Vagina (tissue), 2 donors: ENCODE measurements around the gene HMCN1. TPM values are rescaled to one million over a fixed set of nuclear protein-coding genes. Genes with fewer than 3 reads are reported as not detected.

Experiments
- DNase-seq, 2 donors: peaks; one replicate each; pipeline ENCODE4 v3.0.0-alpha.2; 2017; ENCODE audit errors: extremely low spot score in 2 of 2
- H3K27ac ChIP-seq: fragments of 200-600 bp; sonication (generic); one replicate; pipeline ENCODE4 v1.5.1; 2019
- H3K27me3 ChIP-seq: fragments of 200-600 bp; sonication (generic); one replicate; pipeline ENCODE4 v1.5.1; 2019
- H3K36me3 ChIP-seq, 2 donors: fragments of 200-600 bp; sonication (generic); one replicate each; pipeline ENCODE4 v1.5.1; 2017 to 2019
- H3K4me1 ChIP-seq: fragments of 200-600 bp; sonication (generic); one replicate; pipeline ENCODE4 v1.5.1; 2019
- H3K4me3 ChIP-seq, 2 donors: fragments of 200-600 bp; sonication (generic); 1 replicate in 1 of 2; 2 replicates in 1 of 2; pipeline ENCODE4 v1.5.1; 2016 to 2019
- H3K9me3 ChIP-seq: fragments of 200-600 bp; sonication (generic); one replicate; pipeline ENCODE4 v1.5.1; 2019
- POLR2A ChIP-seq, 2 donors: fragments of 450-650 bp; IDR thresholded peaks; one replicate each; pipeline ENCODE4 v1.6.1; 2017; ENCODE audit warnings: antibody characterized with exemption in 2 of 2, mild to moderate bottlenecking in 2 of 2, moderate library complexity in 2 of 2
- POLR2AphosphoS5 ChIP-seq, 2 donors: sonication (generic); formaldehyde crosslinking; IDR thresholded peaks; one replicate each; pipeline ENCODE4 v1.9.0; 2017; ENCODE audit warnings: antibody characterized with exemption in 2 of 2, mild to moderate bottlenecking in 2 of 2, low read depth in 1 of 2; ENCODE audit not compliant: insufficient read depth in 1 of 2
- intact Hi-C: fragments of 100-400 bp; cut with DNase I; formaldehyde crosslinking; loops from one replicate; pipeline ENCODE4 v1.15.1; 2023
- total RNA-seq: library from RNA; depleted of rRNA; stranded (reverse); fragments of >200 nt; gene quantifications from one replicate; pipeline ENCODE4 v1.2.3, GENCODE V29; 2016
- TF ChIP-seq, protein P1 (sequence below), 3 experiments: fragments of 450-650 bp in 2 of 3; fragments of 200-600 bp in 1 of 3; sonication (generic) in 1 of 3; IDR thresholded peaks; one replicate each; pipeline ENCODE4 v1.5.1; 2017 to 2019; ENCODE audit warnings: antibody characterized with exemption in 3 of 3, mild to moderate bottlenecking in 2 of 3, moderate library complexity in 2 of 3

HMCN1 gene
- total RNA-seq, 1 donor from 2014 or later: 10.6 TPM

DNA sequence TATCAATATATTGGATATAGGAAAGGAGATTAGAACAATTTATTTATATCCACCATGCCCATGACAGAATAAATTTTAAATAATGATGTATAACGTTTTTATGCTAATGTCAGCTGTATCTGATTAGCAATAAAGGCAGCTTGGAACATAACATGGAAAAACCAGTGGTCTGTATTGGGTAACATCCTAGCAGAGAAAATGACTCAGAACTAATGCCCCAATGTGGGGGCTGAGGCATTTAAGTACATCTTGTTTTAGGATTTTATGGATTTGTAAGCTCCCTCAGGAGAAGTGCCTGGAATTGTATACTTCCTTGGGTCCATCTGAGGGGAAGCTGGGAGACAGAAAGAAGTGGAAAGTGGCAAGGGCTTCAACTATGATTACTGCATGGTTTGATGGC, 82.3 kb downstream of the HMCN1 start:
- Histone ChIP-seq H3K4me3 (no peak overlapping the region), H3K4me1 (no peaks in the 10 kb centered on the region), H3K27ac (peak overlapping the region; percentile 27), H3K9me3 (no peaks in the 10 kb centered on the region), H3K36me3 (no peaks in the 10 kb centered on the region), H3K27me3 (no peaks in the 10 kb centered on the region)
- TF ChIP-seq POLR2AphosphoS5 (IDR thresholded peaks at IDR 0.05; ENCODE audit: insufficient read depth in 1 of 2, low read depth in 1 of 2): peak in 1 of 2 donors; percentile 17
- TF ChIP-seq POLR2A (IDR thresholded peaks at IDR 0.05): no peak
- TF ChIP-seq, protein P1, sequence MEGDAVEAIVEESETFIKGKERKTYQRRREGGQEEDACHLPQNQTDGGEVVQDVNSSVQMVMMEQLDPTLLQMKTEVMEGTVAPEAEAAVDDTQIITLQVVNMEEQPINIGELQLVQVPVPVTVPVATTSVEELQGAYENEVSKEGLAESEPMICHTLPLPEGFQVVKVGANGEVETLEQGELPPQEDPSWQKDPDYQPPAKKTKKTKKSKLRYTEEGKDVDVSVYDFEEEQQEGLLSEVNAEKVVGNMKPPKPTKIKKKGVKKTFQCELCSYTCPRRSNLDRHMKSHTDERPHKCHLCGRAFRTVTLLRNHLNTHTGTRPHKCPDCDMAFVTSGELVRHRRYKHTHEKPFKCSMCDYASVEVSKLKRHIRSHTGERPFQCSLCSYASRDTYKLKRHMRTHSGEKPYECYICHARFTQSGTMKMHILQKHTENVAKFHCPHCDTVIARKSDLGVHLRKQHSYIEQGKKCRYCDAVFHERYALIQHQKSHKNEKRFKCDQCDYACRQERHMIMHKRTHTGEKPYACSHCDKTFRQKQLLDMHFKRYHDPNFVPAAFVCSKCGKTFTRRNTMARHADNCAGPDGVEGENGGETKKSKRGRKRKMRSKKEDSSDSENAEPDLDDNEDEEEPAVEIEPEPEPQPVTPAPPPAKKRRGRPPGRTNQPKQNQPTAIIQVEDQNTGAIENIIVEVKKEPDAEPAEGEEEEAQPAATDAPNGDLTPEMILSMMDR (IDR thresholded peaks at IDR 0.05): no peak
- intact Hi-C loops: no loop called here
- no peak for DNase-seq

DNA sequence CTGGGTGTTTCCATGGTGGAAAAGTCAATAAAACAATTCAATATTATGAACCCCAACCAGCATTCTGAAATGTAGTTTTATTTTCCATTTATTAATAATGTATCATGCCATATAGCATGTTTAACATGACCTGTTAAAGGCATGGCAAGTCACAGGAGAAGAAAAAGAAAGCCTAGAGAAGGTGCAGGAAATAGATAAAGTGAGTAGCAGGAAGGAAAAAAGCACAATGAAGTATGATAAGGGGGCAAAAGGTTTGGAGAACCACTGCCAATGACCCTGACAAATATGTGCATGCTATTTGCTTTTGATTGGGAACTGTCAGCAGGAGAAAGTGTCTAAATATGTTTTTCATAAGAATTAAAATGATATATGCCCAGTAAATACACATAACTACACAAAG, 85.6 kb downstream of the HMCN1 start:
- intact Hi-C loops: no loop called here
- Histone ChIP-seq H3K4me1 (no peaks in the 10 kb centered on the region), H3K36me3 (no peaks in the 10 kb centered on the region), H3K27ac (no peak overlapping the region), H3K4me3 (no peak overlapping the region), H3K27me3 (no peaks in the 10 kb centered on the region), H3K9me3 (no peaks in the 10 kb centered on the region)
- DNase-seq: no peak
- TF ChIP-seq POLR2AphosphoS5 (IDR thresholded peaks at IDR 0.05; ENCODE audit: insufficient read depth in 1 of 2, low read depth in 1 of 2) (no peak), POLR2A (IDR thresholded peaks at IDR 0.05) (no peak)
- TF ChIP-seq, protein P1 (IDR thresholded peaks at IDR 0.05): no peak

DNA sequence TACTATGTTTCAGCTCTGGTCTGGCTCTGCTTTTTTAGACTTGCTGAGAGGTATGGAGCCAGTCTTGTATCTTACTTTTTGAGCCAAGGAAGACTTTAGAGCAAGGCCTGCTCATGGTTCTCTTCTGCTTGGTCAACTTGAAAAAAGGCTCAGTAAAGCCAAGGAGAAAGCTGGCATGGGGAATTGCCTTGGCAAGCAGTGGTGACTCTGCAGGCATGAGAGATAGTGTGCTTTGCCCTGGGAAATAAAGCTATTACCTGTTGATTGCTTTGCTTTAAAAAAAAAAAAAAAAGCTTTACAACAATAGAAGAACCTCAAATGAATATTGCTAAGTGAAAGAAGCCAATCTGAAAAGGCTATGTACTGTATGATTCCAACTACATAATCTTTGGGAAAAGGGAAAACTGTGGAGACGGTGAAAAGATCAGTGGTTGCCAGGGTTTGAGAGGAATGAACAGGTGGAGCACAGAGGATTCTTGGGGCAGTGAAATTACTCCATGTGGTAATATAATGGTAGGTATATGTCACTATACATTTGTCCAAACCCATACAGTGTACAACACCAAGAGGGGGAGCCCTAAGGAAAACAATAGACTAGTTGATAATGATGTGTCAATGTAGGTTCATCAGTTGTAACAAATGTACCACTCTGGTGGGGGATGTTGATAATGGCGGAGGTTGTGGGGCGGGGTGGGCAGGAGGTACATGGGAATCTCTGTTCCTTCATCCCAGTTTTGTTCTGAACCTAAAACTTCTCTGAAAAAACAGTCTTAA, 87.6 kb downstream of the HMCN1 start:
- Histone ChIP-seq H3K27ac (no peak overlapping the region), H3K4me3 (no peak overlapping the region), H3K9me3 (no peaks in the 10 kb centered on the region), H3K27me3 (no peaks in the 10 kb centered on the region), H3K4me1 (no peaks in the 10 kb centered on the region), H3K36me3 (no peaks in the 10 kb centered on the region)
- TF ChIP-seq, protein P1 (IDR thresholded peaks at IDR 0.05): no peak
- TF ChIP-seq POLR2A (IDR thresholded peaks at IDR 0.05): no peak
- TF ChIP-seq POLR2AphosphoS5 (IDR thresholded peaks at IDR 0.05; ENCODE audit: insufficient read depth in 1 of 2, low read depth in 1 of 2): no peak
- intact Hi-C loops: no loop called here
- no peak for DNase-seq

DNA sequence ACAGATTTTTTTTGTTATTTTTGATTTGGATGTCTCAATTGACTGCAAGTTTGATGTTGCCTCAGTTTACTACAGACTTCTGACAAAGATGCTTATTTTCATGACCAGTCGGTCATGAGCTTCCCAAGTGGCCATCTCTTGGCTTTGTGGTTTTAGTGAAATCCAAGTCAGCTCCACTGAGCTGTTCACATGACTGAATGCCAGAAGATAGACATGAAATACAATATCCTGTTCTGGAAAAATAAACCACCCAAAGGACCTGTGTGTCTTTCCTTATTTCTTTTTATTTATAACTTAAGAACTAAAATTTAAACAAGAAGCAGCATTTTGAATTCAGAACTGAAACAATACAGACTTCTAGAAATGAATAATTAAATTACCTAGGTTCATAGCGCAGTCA, 89.3 kb downstream of the HMCN1 start:
- intact Hi-C loops: no loop called here
- no peaks in the 10 kb centered on the region for H3K36me3 ChIP-seq
- H3K27ac ChIP-seq: no peak overlapping the region
- no peak for DNase-seq
- H3K9me3 ChIP-seq: no peaks in the 10 kb centered on the region
- H3K27me3 ChIP-seq: no peaks in the 10 kb centered on the region
- no peaks in the 10 kb centered on the region for H3K4me1 ChIP-seq
- TF ChIP-seq, protein P1 (IDR thresholded peaks at IDR 0.05): no peak
- TF ChIP-seq POLR2AphosphoS5 (IDR thresholded peaks at IDR 0.05; ENCODE audit: insufficient read depth in 1 of 2, low read depth in 1 of 2) (no peak), POLR2A (IDR thresholded peaks at IDR 0.05) (no peak)
- no peak overlapping the region for H3K4me3 ChIP-seq

DNA sequence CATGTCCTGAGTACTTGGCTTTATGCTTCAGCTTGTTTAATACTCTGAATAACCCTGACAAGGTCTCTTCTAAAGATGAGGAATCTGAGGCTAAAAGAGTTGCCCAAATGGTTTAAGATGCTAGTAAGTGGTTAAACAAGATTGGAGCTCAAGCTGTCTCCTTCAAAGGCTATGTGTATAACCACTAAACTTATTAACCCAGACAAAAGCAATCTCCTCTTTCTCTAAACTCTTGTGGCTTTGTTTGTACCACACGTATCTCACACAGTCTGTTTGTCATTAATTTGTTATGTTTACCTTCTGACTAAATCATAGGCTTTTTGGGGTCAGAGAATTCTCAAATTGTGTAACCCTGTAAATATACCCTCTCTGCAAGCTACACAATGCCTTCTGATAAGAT, 89.9 kb downstream of the HMCN1 start:
- H3K36me3 ChIP-seq: no peaks in the 10 kb centered on the region
- no peak for TF ChIP-seq POLR2A (IDR thresholded peaks at IDR 0.05)
- TF ChIP-seq POLR2AphosphoS5 (IDR thresholded peaks at IDR 0.05; ENCODE audit: insufficient read depth in 1 of 2, low read depth in 1 of 2): no peak
- TF ChIP-seq, protein P1 (IDR thresholded peaks at IDR 0.05): no peak
- H3K27me3 ChIP-seq: no peaks in the 10 kb centered on the region

More for the DNA sequence above, 89.9 kb downstream of the HMCN1 start:
- no peak overlapping the region for H3K4me3 ChIP-seq
- H3K4me1 ChIP-seq: no peaks in the 10 kb centered on the region
- intact Hi-C loops: no loop called here
- no peak overlapping the region for H3K27ac ChIP-seq
- H3K9me3 ChIP-seq: no peaks in the 10 kb centered on the region
- no peak for DNase-seq
